ENCODE measurements around the gene OTUD1.

The OTUD1 gene

DNA sequence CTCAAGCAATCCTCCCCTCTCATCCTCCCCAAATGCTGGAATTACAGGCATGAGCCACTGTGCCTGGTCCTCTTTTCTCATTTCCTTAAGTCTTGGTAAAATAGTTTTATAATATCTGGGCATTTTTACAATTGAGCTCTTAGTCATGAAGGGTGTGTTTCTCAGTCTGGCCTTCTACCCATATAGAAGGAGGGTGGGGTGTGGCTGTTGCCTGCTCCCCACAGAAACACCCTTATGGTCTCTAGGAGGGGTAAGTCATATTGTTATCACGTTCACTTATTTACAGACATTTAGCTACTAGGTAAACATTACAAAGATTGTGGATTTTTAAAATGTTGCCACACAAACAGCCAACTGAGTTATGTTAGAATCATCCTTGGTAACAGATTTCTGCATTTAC lies 6.7 kb upstream of the OTUD1 start:
- H4K20me1 ChIP-seq (ENCODE audit: insufficient read depth, low read length), result no peaks in the 10 kb centered on the region
- no peak overlapping the region for H2AFZ ChIP-seq (ENCODE audit: low read length)
- H3F3A ChIP-seq (ENCODE audit: insufficient read depth, low read length), result no peaks in the 10 kb centered on the region
- no peaks in the 10 kb centered on the region for H3K4me1 ChIP-seq (ENCODE audit: insufficient read depth, low read length, severe bottlenecking)
- no peaks in the 10 kb centered on the region for H3K9me3 ChIP-seq (ENCODE audit: low read length)
- no peak for TF ChIP-seq EZH2 (IDR thresholded peaks at IDR 0.05; ENCODE audit: borderline replicate concordance, low read length)
- TF ChIP-seq, protein P1, sequence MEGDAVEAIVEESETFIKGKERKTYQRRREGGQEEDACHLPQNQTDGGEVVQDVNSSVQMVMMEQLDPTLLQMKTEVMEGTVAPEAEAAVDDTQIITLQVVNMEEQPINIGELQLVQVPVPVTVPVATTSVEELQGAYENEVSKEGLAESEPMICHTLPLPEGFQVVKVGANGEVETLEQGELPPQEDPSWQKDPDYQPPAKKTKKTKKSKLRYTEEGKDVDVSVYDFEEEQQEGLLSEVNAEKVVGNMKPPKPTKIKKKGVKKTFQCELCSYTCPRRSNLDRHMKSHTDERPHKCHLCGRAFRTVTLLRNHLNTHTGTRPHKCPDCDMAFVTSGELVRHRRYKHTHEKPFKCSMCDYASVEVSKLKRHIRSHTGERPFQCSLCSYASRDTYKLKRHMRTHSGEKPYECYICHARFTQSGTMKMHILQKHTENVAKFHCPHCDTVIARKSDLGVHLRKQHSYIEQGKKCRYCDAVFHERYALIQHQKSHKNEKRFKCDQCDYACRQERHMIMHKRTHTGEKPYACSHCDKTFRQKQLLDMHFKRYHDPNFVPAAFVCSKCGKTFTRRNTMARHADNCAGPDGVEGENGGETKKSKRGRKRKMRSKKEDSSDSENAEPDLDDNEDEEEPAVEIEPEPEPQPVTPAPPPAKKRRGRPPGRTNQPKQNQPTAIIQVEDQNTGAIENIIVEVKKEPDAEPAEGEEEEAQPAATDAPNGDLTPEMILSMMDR (IDR thresholded peaks at IDR 0.05; ENCODE audit: low read length), result no peak
- no peak overlapping the region for H3K4me2 ChIP-seq (ENCODE audit: low read length)
- no peak overlapping the region for H3K9ac ChIP-seq (ENCODE audit: low read length)
- H3K27me3 ChIP-seq (ENCODE audit: insufficient read depth, low read length), result no peaks in the 10 kb centered on the region
- H3K27ac ChIP-seq (ENCODE audit: low read depth, low read length, poor library complexity, severe bottlenecking), result no peak overlapping the region
- no peak overlapping the region for H3K4me3 ChIP-seq (ENCODE audit: low read depth, low read length, poor library complexity, severe bottlenecking)
- no peaks in the 10 kb centered on the region for H3K79me2 ChIP-seq (ENCODE audit: insufficient read depth, low read length)
- no peaks in the 10 kb centered on the region for H3K36me3 ChIP-seq (ENCODE audit: insufficient read depth, low read length)
- no peaks in the 10 kb centered on the region for H3K9me2 ChIP-seq (ENCODE audit: low read depth, low read length)

DNA sequence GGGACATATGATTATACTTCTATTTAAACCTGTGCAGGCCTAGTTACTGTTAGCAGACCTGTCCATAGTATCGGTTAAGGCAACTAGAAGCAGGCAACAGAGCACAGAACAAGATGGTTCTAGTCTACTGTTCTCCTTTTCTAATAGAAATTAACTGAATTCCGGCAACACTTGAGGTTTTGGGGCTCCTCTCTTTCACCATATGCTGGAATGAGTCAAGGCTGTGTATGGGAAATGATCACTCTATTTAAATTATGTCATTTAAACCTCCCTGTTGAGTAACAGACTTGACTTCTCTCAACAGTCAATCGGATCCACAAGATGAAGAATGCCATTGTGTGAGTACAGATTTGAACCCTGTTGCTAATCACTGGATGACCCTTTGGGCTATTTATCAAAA lies 6.2 kb upstream of the OTUD1 start:
- no peaks in the 10 kb centered on the region for H3K9me3 ChIP-seq (ENCODE audit: low read length)
- no peak overlapping the region for H3K9ac ChIP-seq (ENCODE audit: low read length)
- H3K36me3 ChIP-seq (ENCODE audit: insufficient read depth, low read length), result no peaks in the 10 kb centered on the region
- no peak overlapping the region for H3K4me2 ChIP-seq (ENCODE audit: low read length)
- H3K4me3 ChIP-seq (ENCODE audit: low read depth, low read length, poor library complexity, severe bottlenecking), result no peak overlapping the region
- no peaks in the 10 kb centered on the region for H3K27me3 ChIP-seq (ENCODE audit: insufficient read depth, low read length)
- H3K4me1 ChIP-seq (ENCODE audit: insufficient read depth, low read length, severe bottlenecking), result no peaks in the 10 kb centered on the region
- H3K79me2 ChIP-seq (ENCODE audit: insufficient read depth, low read length), result no peaks in the 10 kb centered on the region
- no peaks in the 10 kb centered on the region for H3F3A ChIP-seq (ENCODE audit: insufficient read depth, low read length)
- H3K27ac ChIP-seq (ENCODE audit: low read depth, low read length, poor library complexity, severe bottlenecking), result no peak overlapping the region
- no peaks in the 10 kb centered on the region for H3K9me2 ChIP-seq (ENCODE audit: low read depth, low read length)
- no peak overlapping the region for H2AFZ ChIP-seq (ENCODE audit: low read length)
- TF ChIP-seq EZH2 (IDR thresholded peaks at IDR 0.05; ENCODE audit: borderline replicate concordance, low read length), result no peak
- TF ChIP-seq, protein P1 (IDR thresholded peaks at IDR 0.05; ENCODE audit: low read length), result no peak
- no peaks in the 10 kb centered on the region for H4K20me1 ChIP-seq (ENCODE audit: insufficient read depth, low read length)

DNA sequence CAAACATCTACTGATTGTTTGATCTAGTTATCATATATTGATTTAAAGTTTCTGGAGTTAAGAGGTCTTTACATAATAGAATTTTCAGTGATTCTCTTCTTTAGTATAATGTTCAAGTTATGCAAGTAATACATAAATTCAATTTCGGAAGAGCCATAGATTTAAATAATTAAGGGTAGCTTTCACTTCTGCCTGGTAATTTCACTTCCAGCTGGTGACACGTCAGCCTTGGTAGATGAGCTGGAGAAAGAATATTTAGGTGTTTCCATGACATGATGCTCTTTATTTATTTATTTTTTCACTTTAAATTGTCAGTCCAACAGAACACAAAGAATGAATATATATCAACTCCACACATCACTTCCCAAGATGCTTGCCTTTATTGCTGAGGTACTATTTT lies 5.2 kb upstream of the OTUD1 start:
- H3K4me3 ChIP-seq (ENCODE audit: low read depth, low read length, poor library complexity, severe bottlenecking), result no peak overlapping the region
- no peaks in the 10 kb centered on the region for H3K36me3 ChIP-seq (ENCODE audit: insufficient read depth, low read length)
- no peaks in the 10 kb centered on the region for H4K20me1 ChIP-seq (ENCODE audit: insufficient read depth, low read length)
- TF ChIP-seq, protein P1 (IDR thresholded peaks at IDR 0.05; ENCODE audit: low read length), result no peak
- no peak for TF ChIP-seq EZH2 (IDR thresholded peaks at IDR 0.05; ENCODE audit: borderline replicate concordance, low read length)
- H3K9ac ChIP-seq (ENCODE audit: low read length), result no peak overlapping the region
- H3K9me3 ChIP-seq (ENCODE audit: low read length), result no peaks in the 10 kb centered on the region
- H2AFZ ChIP-seq (ENCODE audit: low read length), result no peak overlapping the region
- no peaks in the 10 kb centered on the region for H3K27me3 ChIP-seq (ENCODE audit: insufficient read depth, low read length)
- no peaks in the 10 kb centered on the region for H3K9me2 ChIP-seq (ENCODE audit: low read depth, low read length)
- no peak overlapping the region for H3K27ac ChIP-seq (ENCODE audit: low read depth, low read length, poor library complexity, severe bottlenecking)
- no peaks in the 10 kb centered on the region for H3K79me2 ChIP-seq (ENCODE audit: insufficient read depth, low read length)
- H3F3A ChIP-seq (ENCODE audit: insufficient read depth, low read length), result no peaks in the 10 kb centered on the region
- no peaks in the 10 kb centered on the region for H3K4me1 ChIP-seq (ENCODE audit: insufficient read depth, low read length, severe bottlenecking)
- H3K4me2 ChIP-seq (ENCODE audit: low read length), result no peak overlapping the region

Measured in OCI-LY1 (cell line).